Panc1 (cell line): ENCODE measurements around the gene MGAT1. TPM values are rescaled to one million over a fixed set of nuclear protein-coding genes. Genes with fewer than 3 reads are reported as not detected.
A peak's percentile ranks its signal among the peaks of the same experiment; 100 is the strongest.

Experiments used
- ATAC-seq: fragments of 200-7000 bp; cut with Tn5 transposase; 2 replicates; pipeline ENCODE4 v1.9.1; 2020; ENCODE audit warnings: mild to moderate bottlenecking, moderate library complexity
- BruUV-seq: library from RNA; stranded (reverse); fragments of 400-500 nt; replicated peaks from 2 replicates; lab custom pipeline; 2021; lab: Mats Ljungman, UMichigan
- CTCF ChIA-PET: fragments of 300-600 bp; sonication (Branson Sonifier 250); formaldehyde crosslinking; loops from one replicate; lab custom pipeline; 2022; ENCODE audit warnings: antibody characterized with exemption; lab: Charles Lee
- POLR2A ChIA-PET: fragments of 300-600 bp; sonication (Branson Sonifier 250); formaldehyde crosslinking; loops from one replicate; lab custom pipeline; 2022; ENCODE audit warnings: antibody characterized with exemption; lab: Charles Lee
- DNase-seq: peaks from one replicate; pipeline ENCODE4 v3.0.0-alpha.2; 2010; ENCODE audit warnings: low read depth, low spot score
- H3K27ac ChIP-seq: 2 replicates; pipeline ENCODE4 v1.5.1; 2011; ENCODE audit warnings: mild to moderate bottlenecking, low read length, inconsistent platforms
- H3K27me3 ChIP-seq: fragments of 200-500 bp; sonication (Bioruptor generic); 2 replicates; pipeline ENCODE4 v1.6.0; 2014; ENCODE audit warnings: low read length, inconsistent platforms; ENCODE audit not compliant: control insufficient read depth, insufficient read depth
- H3K36me3 ChIP-seq: fragments of 200-500 bp; sonication (Bioruptor generic); 2 replicates; pipeline ENCODE4 v1.5.1; 2014; ENCODE audit warnings: inconsistent platforms, mild to moderate bottlenecking, low read length, moderate library complexity; ENCODE audit not compliant: control insufficient read depth, insufficient read depth
- H3K4me1 ChIP-seq: 2 replicates; pipeline ENCODE4 v1.5.1; 2011; ENCODE audit warnings: inconsistent platforms, mild to moderate bottlenecking, low read length, moderate library complexity; ENCODE audit not compliant: control insufficient read depth, insufficient read depth
- H3K4me3 ChIP-seq, 2 experiments: 2 replicates each; pipeline ENCODE4 v1.5.1; 2011 to 2012; ENCODE audit warnings: low read depth in 2 of 2, low read length in 2 of 2, mild to moderate bottlenecking in 2 of 2, inconsistent platforms in 1 of 2, moderate library complexity in 1 of 2
- H3K9me3 ChIP-seq: fragments of 200-500 bp; sonication (Bioruptor generic); 2 replicates; pipeline ENCODE4 v1.5.1; 2014; ENCODE audit warnings: low read depth, mild to moderate bottlenecking, inconsistent platforms, low read length, moderate library complexity; ENCODE audit not compliant: control insufficient read depth, insufficient read depth
- CTCF ChIP-seq: fragments of 450-650 bp; IDR thresholded peaks from 2 replicates; pipeline ENCODE4 v1.5.1; 2017; ENCODE audit warnings: mild to moderate bottlenecking
- POLR2AphosphoS5 ChIP-seq: IDR thresholded peaks from 2 replicates; pipeline ENCODE4 v1.6.1; 2012; ENCODE audit warnings: mild to moderate bottlenecking, low read depth, low read length, moderate library complexity
- REST ChIP-seq, 2 experiments: IDR thresholded peaks; 2 replicates each; pipeline ENCODE4 v1.6.1; 2011 to 2012; ENCODE audit warnings: low read depth in 2 of 2, control low read depth in 1 of 2, low read length in 1 of 2, mild to moderate bottlenecking in 1 of 2, moderate library complexity in 1 of 2; ENCODE audit not compliant: insufficient read depth in 1 of 2
- SIN3A ChIP-seq: IDR thresholded peaks from 2 replicates; pipeline ENCODE4 v1.6.1; 2012; ENCODE audit warnings: low read depth, mild to moderate bottlenecking, low read length, moderate library complexity, borderline replicate concordance; ENCODE audit not compliant: insufficient read depth
- TCF7L2 ChIP-seq: IDR thresholded peaks from 2 replicates; pipeline ENCODE4 v1.6.1; 2011; ENCODE audit warnings: mild to moderate bottlenecking, low read depth, low read length, inconsistent platforms
- in situ Hi-C: cut with HindIII; loops from 2 replicates; pipeline ENCODE4 v1.10.0; 2016; ENCODE audit warnings: low sequenced_read_pairs, low pct_unique_long_range_greater_than_20kb
- intact Hi-C: fragments of 100-400 bp; cut with micrococcal nuclease; formaldehyde crosslinking; loops from one replicate; pipeline ENCODE4 v1.10.0; 2022; ENCODE audit not compliant: unreplicated experiment
- total RNA-seq: library from RNA; stranded (reverse); gene quantifications from one replicate; pipeline ENCODE4 v1.2.1, GENCODE V29; 2021; ENCODE audit not compliant: unreplicated experiment

Gene MGAT1
- total RNA-seq, 1 experiment from 2014 or later, result 113 TPM

- Histone ChIP-seq H3K4me3 (no peak overlapping the region), H3K36me3 (no peaks in the 10 kb centered on the region), H3K27me3 (no peaks in the 10 kb centered on the region), H3K9me3 (no peaks in the 10 kb centered on the region), H3K27ac (no peak overlapping the region), H3K4me1 (peaks cover 3% of the 10 kb centered on the region; the same call in 1 of the 2 replicates)
- no peak for TF ChIP-seq REST (IDR thresholded peaks at IDR 0.05; ENCODE audit: insufficient read depth in 1 of 2, low read depth in 2 of 2, low read length in 1 of 2)
- no peak for TF ChIP-seq POLR2AphosphoS5
- no peak for TF ChIP-seq SIN3A
- no peak for TF ChIP-seq CTCF
- no peak for TF ChIP-seq TCF7L2
- ChIA-PET POLR2A (no interaction called here), CTCF (no interaction called here)
- ATAC-seq (no peak), DNase-seq (no peak)
- in situ Hi-C loops (no loop called here), intact Hi-C loops (no loop called here)
- BruUV-seq, result no TSS peak
Observed at GRCh38 chr5:180837478-180837877, 34.9 kb upstream of the MGAT1 start.

- in situ Hi-C loops (no loop called here), intact Hi-C loops (no loop called here)
- ChIA-PET POLR2A (no interaction called here), CTCF (no interaction called here)
- Histone ChIP-seq H3K4me1 (peaks cover 4% of the 10 kb centered on the region; the same call in 1 of the 2 replicates), H3K9me3 (peaks cover 10% of the 10 kb centered on the region; the same call in 1 of the 2 replicates), H3K4me3 (peak overlapping the region in 1 of 2 experiments; percentile 94; a peak in 1 of 4 replicates), H3K27me3 (no peaks in the 10 kb centered on the region), H3K27ac (0 out of 2 replicates have a peak overlapping the region, but pooled peaks have one; percentile 41), H3K36me3 (peaks cover 2% of the 10 kb centered on the region; the same call in 1 of the 2 replicates)
- no TSS peak for BruUV-seq
- TF ChIP-seq REST (IDR thresholded peaks at IDR 0.05; ENCODE audit: insufficient read depth in 1 of 2, low read depth in 2 of 2, low read length in 1 of 2), result no peak
- no peak for TF ChIP-seq TCF7L2
- TF ChIP-seq SIN3A, result no peak
- TF ChIP-seq CTCF, result no peak
- no peak for TF ChIP-seq POLR2AphosphoS5
- no peak for DNase-seq
- ATAC-seq, result no peak
Observed at GRCh38 chr5:180832638-180833068, 30.0 kb upstream of the MGAT1 start.
